Sigmoid colon (tissue), 4 donors: ENCODE results near the gene PRKN.

ENCODE experiments used
- POLR2AphosphoS5 ChIP-seq, 4 donors: sonication (generic); formaldehyde crosslinking; IDR thresholded peaks; one replicate each; pipeline ENCODE4 v1.6.1; 2017; ENCODE audit warnings: antibody characterized with exemption in 4 of 4
- TF ChIP-seq, protein P1 (sequence below), 4 experiments: fragments of 450-650 bp in 3 of 4; fragments of 200-600 bp in 1 of 4; IDR thresholded peaks; one replicate each; pipeline ENCODE4 v1.5.1; 2016 to 2019; ENCODE audit warnings: antibody characterized with exemption in 4 of 4, mild to moderate bottlenecking in 3 of 4, moderate library complexity in 2 of 4

DNA sequence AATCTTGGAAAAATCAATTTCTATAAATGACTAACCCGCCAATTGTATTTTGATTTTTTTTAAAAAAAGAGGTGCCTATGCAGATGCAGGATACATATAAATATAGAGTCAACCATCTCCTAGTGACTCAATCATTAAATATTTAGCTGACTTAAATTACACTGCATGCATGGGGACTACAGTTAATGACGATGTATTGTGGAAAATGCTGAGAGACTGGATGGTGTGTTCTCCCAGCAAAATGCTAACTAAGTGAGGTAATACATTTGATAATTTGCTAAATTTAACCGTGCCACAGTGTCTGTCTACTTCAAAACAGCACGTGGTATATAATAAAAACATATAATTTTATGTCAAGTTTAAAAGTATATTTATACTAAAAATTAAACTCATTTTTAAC lies 341.6 kb downstream of the PRKN start:
- TF ChIP-seq, protein P1, sequence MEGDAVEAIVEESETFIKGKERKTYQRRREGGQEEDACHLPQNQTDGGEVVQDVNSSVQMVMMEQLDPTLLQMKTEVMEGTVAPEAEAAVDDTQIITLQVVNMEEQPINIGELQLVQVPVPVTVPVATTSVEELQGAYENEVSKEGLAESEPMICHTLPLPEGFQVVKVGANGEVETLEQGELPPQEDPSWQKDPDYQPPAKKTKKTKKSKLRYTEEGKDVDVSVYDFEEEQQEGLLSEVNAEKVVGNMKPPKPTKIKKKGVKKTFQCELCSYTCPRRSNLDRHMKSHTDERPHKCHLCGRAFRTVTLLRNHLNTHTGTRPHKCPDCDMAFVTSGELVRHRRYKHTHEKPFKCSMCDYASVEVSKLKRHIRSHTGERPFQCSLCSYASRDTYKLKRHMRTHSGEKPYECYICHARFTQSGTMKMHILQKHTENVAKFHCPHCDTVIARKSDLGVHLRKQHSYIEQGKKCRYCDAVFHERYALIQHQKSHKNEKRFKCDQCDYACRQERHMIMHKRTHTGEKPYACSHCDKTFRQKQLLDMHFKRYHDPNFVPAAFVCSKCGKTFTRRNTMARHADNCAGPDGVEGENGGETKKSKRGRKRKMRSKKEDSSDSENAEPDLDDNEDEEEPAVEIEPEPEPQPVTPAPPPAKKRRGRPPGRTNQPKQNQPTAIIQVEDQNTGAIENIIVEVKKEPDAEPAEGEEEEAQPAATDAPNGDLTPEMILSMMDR (IDR thresholded peaks at IDR 0.05), result no peak
- no peak for TF ChIP-seq POLR2AphosphoS5 (IDR thresholded peaks at IDR 0.05)
